ENCODE measurements around the gene KANSL1.

DNA sequence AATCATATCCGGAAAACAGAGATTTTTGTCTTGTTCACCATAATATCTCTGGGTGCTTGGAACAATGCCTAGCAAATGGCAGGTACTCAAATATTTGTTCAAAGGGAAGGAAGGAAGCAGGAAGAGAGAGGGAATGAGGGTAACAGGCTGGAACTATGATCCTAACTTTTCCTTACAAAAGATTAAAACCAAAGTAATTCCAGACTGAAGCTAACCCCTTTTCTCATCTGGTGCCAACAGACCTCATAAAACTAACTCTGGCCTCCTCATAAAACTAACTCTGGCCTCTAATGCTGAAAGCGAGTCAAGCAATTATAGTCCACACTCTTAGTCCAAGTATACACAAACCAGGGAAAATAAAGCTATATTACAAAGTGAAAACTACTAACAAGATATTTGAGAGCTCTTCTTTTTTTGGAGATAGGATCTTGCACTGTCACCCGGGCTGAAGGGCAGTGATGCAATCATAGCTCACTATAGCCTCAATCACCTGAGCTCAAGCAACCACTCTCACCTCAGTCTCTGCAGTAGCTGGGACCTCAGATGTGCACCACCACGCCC is 84.6 kb downstream of the KANSL1 start:
- TF ChIP-seq SREBF2 (IDR thresholded peaks at IDR 0.05; ENCODE audit: low read length) (no peak), CHD4 (IDR thresholded peaks at IDR 0.05) (no peak), MYC (IDR thresholded peaks at IDR 0.05; ENCODE audit: insufficient read depth, insufficient read length, insufficient replicate concordance, low read length, severe bottlenecking) (no peak), SP1 (IDR thresholded peaks at IDR 0.05; ENCODE audit: low read depth, low read length) (no peak), EZH2 (IDR thresholded peaks at IDR 0.05; ENCODE audit: borderline replicate concordance, control insufficient read depth, low read depth, low read length) (no peak), NR2C1 (IDR thresholded peaks at IDR 0.05) (no peak), YBX1 (IDR thresholded peaks at IDR 0.05) (no peak), SIN3A (IDR thresholded peaks at IDR 0.05; ENCODE audit: low read depth, low read length) (no peak)
- TF ChIP-seq, protein P1, sequence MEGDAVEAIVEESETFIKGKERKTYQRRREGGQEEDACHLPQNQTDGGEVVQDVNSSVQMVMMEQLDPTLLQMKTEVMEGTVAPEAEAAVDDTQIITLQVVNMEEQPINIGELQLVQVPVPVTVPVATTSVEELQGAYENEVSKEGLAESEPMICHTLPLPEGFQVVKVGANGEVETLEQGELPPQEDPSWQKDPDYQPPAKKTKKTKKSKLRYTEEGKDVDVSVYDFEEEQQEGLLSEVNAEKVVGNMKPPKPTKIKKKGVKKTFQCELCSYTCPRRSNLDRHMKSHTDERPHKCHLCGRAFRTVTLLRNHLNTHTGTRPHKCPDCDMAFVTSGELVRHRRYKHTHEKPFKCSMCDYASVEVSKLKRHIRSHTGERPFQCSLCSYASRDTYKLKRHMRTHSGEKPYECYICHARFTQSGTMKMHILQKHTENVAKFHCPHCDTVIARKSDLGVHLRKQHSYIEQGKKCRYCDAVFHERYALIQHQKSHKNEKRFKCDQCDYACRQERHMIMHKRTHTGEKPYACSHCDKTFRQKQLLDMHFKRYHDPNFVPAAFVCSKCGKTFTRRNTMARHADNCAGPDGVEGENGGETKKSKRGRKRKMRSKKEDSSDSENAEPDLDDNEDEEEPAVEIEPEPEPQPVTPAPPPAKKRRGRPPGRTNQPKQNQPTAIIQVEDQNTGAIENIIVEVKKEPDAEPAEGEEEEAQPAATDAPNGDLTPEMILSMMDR (IDR thresholded peaks at IDR 0.05 in 2 of 3, conservative IDR thresholded peaks at IDR 0.05 in 1 of 3; ENCODE audit: control insufficient read depth in 2 of 3, extremely low read depth in 1 of 3, insufficient read depth in 1 of 3, low read depth in 3 of 3, low read length in 3 of 3), result no peak
- TF ChIP-seq, protein P2, sequence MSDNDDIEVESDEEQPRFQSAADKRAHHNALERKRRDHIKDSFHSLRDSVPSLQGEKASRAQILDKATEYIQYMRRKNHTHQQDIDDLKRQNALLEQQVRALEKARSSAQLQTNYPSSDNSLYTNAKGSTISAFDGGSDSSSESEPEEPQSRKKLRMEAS (IDR thresholded peaks at IDR 0.05; ENCODE audit: low read depth, low read length), result no peak
